SK-N-MC (cell line): Measurements from ENCODE around the gene AMER3.

Source experiments
- DNase-seq: peaks from one replicate; pipeline ENCODE4 v3.0.0-alpha.2; 2011; ENCODE audit warnings: low read depth, low spot score
- H3K27ac ChIP-seq: fragments of 200-600 bp; sonication (generic); 2 replicates; pipeline ENCODE4 v1.5.1; 2016; ENCODE audit warnings: mixed run types
- H3K36me3 ChIP-seq: fragments of 200-600 bp; sonication (generic); 2 replicates; pipeline ENCODE4 v1.6.1; 2017; ENCODE audit warnings: antibody characterized with exemption, low read length, mixed read lengths; ENCODE audit not compliant: insufficient read depth
- H3K4me3 ChIP-seq: fragments of 200-600 bp; sonication (generic); 2 replicates; pipeline ENCODE4 v1.5.1; 2016
- H3K9ac ChIP-seq: fragments of 200-600 bp; sonication (generic); 2 replicates; pipeline ENCODE4 v1.8.0; 2017; ENCODE audit warnings: mixed run types, mixed read lengths; ENCODE audit not compliant: insufficient read length
- H3K9me3 ChIP-seq: fragments of 200-600 bp; sonication (generic); 2 replicates; pipeline ENCODE4 v1.6.1; 2017; ENCODE audit warnings: low read depth, mild to moderate bottlenecking, antibody characterized with exemption, low read length, moderate library complexity, mixed read lengths
- EZH2 ChIP-seq: fragments of 200-600 bp; sonication (generic); IDR thresholded peaks from one replicate; pipeline ENCODE4 v1.6.1; 2017; ENCODE audit warnings: antibody characterized with exemption
- FOXP2 ChIP-seq: optimal IDR thresholded peaks from 2 replicates; pipeline ENCODE3; 2011; ENCODE audit warnings: mild to moderate bottlenecking, moderate library complexity; ENCODE audit not compliant: insufficient read depth; ENCODE audit errors: extremely low read length, control extremely low read depth
- POLR2AphosphoS5 ChIP-seq: IDR thresholded peaks from 2 replicates; pipeline ENCODE4 v1.6.1; 2012; ENCODE audit warnings: mild to moderate bottlenecking, low read depth, low read length, borderline replicate concordance

Gene AMER3

DNA sequence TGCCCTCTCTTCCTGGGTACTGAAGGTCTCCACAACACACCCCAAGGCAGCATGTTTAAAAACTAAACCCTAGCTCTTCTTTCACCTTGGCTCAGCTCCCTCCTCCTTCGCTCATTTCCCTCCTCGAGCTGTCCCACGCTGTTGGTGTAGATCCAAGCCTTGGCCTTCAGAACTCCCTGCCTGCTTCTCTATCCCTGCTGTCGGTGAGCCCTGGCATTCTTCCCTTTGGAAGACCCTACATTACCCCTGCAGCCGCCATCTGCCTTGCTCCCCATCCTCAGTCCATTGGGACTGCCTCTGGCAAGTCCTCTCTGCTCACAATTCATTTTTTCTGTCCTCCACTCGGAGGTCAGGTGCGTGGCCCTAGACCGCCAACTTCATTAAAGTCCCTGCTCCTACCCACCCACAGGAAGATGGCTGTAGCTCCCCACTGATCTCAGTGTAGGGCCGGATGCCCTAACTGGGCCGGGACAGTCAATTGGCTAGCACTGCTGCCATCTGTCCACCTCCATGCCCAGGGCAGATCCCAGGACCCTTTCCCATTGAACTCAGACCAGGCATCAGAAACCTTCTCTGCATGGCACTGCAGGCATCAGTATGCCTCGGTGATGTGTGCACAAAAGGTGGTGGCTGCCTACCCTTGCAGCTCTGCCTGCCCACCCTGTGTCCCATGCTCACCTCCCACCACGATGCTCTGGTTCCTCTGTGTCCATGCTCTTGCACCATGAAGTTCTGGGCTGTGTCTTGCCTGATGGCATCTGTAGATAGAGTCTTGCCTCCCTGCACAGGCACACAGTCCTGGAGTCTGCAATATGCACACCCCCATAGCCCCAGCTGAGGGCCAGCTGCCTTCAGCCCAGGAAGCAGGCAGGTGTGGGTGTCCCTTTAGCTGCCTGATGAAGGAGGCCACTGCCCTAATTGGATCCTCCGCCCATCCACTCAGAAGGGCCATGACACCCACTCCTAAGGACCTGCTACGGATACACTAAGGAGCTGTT is 5.7 kb downstream of the AMER3 start:
- no peak overlapping the region for H3K4me3 ChIP-seq
- H3K36me3 ChIP-seq: no peaks in the 10 kb centered on the region
- no peak for DNase-seq
- no peaks in the 10 kb centered on the region for H3K9me3 ChIP-seq
- H3K27ac ChIP-seq: no peak overlapping the region
- no peak for TF ChIP-seq EZH2
- no peak for TF ChIP-seq FOXP2
- no peak for TF ChIP-seq POLR2AphosphoS5
- no peak overlapping the region for H3K9ac ChIP-seq

DNA sequence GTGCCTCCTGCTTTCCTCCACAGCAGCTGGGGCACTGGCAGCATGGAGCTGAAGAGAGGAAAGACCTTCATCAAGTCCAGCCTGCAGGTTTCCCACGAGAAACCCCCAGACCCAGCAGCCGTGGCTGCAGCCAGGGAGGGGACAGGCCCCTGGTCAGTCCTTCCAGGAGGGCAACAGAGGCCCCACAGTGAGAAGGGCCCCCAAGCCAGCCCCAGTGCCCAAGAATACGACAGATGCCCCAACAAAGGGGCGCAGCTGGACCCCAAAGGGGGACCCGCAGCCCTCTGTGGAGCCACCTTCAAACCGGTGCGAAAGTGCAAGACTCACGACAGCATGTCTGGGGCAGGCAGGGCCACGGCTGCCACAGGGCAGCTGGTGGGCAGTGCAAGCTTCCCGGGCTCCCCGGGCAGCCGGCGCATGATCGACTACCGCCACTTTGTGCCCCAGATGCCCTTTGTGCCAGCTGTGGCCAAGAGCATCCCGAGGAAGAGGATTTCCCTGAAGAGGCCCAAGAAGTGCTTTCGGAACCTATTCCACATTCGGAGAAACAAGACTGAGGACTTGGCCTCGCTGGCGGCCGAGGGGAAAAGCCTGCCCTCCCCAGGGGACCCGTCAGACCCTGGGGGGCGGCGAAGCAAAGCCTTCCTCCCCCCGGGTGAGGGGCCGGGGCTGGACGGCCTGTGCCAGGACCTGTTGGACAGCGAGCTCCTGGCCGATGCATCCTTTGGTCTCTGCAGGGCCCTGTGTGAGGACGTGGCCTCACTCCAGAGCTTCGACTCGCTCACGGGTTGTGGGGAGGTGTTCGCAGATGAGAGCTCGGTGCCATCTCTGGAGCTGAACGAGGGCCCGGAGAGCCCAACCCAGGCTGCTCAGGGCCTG is 6.9 kb downstream of the AMER3 start:
- Histone ChIP-seq H3K4me3 (no peak overlapping the region), H3K9me3 (no peaks in the 10 kb centered on the region), H3K9ac (no peak overlapping the region), H3K36me3 (no peaks in the 10 kb centered on the region), H3K27ac (no peak overlapping the region)
- DNase-seq: no peak
- TF ChIP-seq FOXP2: no peak
- TF ChIP-seq POLR2AphosphoS5: no peak
- no peak for TF ChIP-seq EZH2

DNA sequence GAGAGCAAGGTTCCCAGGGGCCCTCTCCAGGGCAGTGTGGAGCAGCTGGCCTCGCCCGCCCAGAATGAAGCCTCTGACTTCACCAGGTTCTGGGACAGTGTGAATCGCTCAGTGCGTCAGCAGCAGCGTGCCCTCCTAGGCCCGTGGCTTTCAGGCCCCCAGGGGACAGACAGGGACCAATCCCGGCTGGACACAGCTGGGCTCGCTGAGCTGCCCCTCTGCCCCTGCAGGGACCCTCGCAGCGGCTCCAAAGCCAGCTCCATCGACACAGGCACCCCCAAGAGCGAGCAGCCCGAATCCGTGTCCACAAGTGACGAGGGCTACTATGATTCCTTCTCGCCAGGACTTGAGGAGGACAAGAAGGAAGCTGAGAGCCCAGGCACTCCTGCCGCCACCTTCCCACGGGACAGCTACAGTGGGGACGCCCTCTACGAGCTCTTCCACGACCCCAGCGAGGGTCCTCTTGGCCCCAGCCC is 7.6 kb downstream of the AMER3 start:
- no peak for DNase-seq
- Histone ChIP-seq H3K36me3 (no peaks in the 10 kb centered on the region), H3K27ac (no peak overlapping the region), H3K9me3 (no peaks in the 10 kb centered on the region), H3K9ac (no peak overlapping the region), H3K4me3 (no peak overlapping the region)
- TF ChIP-seq POLR2AphosphoS5 (no peak), EZH2 (no peak), FOXP2 (no peak)

DNA sequence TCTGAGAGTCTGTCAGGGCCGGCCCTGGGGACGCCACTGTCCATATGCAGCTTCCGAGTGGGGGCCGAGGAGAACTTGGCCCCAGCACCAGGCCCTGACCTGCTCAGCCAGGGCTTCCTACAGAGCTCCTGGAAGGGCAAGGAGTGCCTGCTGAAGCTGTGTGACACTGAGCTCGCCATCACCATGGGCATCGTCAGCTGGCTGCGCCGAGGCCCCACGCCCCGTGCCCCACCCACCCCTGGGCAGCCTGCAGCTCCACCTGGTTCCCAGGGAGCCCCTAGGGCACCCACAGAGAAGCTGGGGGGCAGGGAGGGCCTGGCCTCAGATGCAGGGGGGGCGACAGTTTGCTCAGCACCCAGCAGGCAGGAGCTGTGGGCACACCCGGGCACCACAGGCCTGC is 8.1 kb downstream of the AMER3 start:
- TF ChIP-seq POLR2AphosphoS5 (no peak), EZH2 (no peak), FOXP2 (no peak)
- no peak for DNase-seq
- no peaks in the 10 kb centered on the region for H3K36me3 ChIP-seq
- no peaks in the 10 kb centered on the region for H3K9me3 ChIP-seq
- no peak overlapping the region for H3K9ac ChIP-seq
- no peak overlapping the region for H3K27ac ChIP-seq
- no peak overlapping the region for H3K4me3 ChIP-seq

DNA sequence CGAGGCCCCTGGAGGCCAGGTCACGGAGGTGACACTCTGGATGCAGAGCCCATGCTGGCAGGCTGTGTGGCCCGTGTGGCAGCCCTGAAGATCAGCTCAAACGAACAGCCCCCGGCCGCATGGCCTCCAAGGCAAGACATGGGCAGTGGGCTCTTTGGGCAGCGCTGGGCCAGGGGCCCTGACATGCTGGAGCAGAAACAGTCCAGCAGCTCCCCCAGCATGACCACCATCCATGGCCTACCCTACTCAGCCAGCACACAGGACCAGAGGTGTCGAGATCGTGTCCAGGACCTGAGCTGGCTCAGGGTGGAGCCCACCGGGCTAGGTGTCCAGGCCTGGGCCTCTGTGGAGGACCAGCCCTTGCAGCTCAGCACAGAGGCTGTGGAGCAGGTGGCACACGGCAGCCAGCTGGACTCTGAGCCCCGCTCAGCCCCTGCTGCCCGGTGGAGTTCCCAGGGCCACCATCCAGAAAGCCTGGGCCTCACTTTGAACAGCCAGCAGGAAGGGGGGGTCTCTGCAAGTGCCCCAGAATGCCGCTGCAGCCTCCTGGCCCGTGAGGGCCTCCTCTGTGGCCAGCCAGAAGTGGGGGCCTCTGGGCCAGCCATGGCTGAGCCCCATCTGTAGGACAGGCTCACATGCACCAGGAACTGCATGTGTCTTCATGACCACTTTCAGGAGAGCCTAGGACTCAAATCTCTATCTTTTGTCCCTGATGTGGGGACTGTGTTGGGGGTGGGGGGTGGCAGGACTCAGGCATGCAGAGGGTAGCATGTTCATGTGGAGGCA is 8.9 kb downstream of the AMER3 start:
- no peak overlapping the region for H3K4me3 ChIP-seq
- no peak overlapping the region for H3K9ac ChIP-seq
- no peaks in the 10 kb centered on the region for H3K36me3 ChIP-seq
- H3K9me3 ChIP-seq: no peaks in the 10 kb centered on the region
- no peak for DNase-seq
- TF ChIP-seq EZH2: no peak
- TF ChIP-seq FOXP2: no peak
- TF ChIP-seq POLR2AphosphoS5: no peak
- H3K27ac ChIP-seq: no peak overlapping the region

DNA sequence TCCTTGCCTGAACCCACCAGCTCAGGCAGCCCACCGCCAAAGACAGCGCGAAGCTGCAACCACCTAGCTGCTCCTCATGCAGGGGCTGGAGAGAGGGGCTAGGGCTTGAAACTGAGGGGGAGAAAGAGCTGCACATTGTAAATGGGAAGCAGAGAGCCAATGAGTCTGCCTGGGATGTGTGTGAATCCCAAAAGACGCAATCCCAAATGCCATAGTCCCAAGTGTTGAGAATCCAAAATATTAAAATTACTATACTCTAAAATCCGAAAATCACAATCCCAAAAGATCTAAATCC is 9.4 kb downstream of the AMER3 start:
- Histone ChIP-seq H3K4me3 (no peak overlapping the region), H3K36me3 (no peaks in the 10 kb centered on the region), H3K9me3 (no peaks in the 10 kb centered on the region), H3K27ac (no peak overlapping the region), H3K9ac (no peak overlapping the region)
- DNase-seq: no peak
- TF ChIP-seq POLR2AphosphoS5 (no peak), FOXP2 (no peak), EZH2 (no peak)

DNA sequence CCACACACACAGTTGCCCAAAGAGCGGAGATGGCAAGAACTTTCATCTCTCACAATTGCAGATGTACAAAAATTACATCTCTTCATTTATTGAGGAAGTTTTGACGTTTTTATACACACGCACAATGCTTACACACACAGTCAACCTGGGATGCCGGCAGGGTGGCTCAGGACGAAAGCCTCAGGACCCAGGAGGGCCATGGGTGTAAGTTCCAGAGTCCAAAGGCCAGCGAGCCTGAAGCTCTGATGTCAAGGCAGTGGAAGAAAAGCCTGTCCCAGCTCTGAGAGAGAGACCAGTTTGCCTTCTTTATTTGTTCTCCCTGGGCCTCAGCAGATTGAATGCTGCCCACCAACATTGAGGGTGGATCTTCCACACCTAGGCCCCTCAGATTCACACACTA is 10.1 kb downstream of the AMER3 start:
- H3K9me3 ChIP-seq: no peaks in the 10 kb centered on the region
- H3K27ac ChIP-seq: no peak overlapping the region
- H3K36me3 ChIP-seq: no peaks in the 10 kb centered on the region
- H3K9ac ChIP-seq: no peak overlapping the region
- DNase-seq: no peak
- H3K4me3 ChIP-seq: no peak overlapping the region
- TF ChIP-seq EZH2 (no peak), FOXP2 (no peak), POLR2AphosphoS5 (no peak)

DNA sequence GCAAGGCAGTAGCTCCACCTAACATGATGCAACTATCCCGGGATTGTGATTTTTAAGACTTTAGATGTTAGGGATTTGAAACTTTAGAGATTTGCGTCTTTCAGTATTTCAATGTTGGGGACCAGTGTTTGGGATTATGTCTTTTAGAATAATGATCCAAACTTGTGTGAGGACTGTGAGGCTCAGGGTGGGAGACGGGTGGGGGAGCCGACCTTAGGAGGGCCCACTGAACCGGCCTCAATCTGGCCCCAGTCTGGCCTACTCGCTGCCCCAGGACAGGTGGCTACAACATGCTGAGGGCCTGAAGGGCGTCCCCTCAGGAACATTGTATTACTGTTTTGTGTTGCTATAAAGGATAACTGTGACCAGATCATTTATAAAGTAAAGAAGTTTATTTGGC is 10.7 kb downstream of the AMER3 start:
- no peak for DNase-seq
- H3K36me3 ChIP-seq: no peaks in the 10 kb centered on the region
- no peaks in the 10 kb centered on the region for H3K9me3 ChIP-seq
- TF ChIP-seq EZH2: no peak
- no peak for TF ChIP-seq POLR2AphosphoS5
- TF ChIP-seq FOXP2: no peak
- H3K9ac ChIP-seq: no peak overlapping the region
- H3K27ac ChIP-seq: no peak overlapping the region
- no peak overlapping the region for H3K4me3 ChIP-seq
